D721Med (cell line): ENCODE data around the gene PALM.

Source experiments
- DNase-seq: peaks from one replicate; pipeline ENCODE4 v3.0.0; 2011; ENCODE audit warnings: low spot score; ENCODE audit not compliant: insufficient read length
- FAIRE-seq: peaks from 2 replicates; lab custom pipeline; 2011; peaks lifted over from hg19 to GRCh38; lab: Jason Lieb, UNC
- CTCF ChIP-seq: IDR thresholded peaks from 2 replicates; pipeline ENCODE4 v1.5.1; 2012; ENCODE audit warnings: mild to moderate bottlenecking, control low read depth; ENCODE audit not compliant: insufficient read depth; ENCODE audit errors: missing control alignments

The PALM gene

DNA sequence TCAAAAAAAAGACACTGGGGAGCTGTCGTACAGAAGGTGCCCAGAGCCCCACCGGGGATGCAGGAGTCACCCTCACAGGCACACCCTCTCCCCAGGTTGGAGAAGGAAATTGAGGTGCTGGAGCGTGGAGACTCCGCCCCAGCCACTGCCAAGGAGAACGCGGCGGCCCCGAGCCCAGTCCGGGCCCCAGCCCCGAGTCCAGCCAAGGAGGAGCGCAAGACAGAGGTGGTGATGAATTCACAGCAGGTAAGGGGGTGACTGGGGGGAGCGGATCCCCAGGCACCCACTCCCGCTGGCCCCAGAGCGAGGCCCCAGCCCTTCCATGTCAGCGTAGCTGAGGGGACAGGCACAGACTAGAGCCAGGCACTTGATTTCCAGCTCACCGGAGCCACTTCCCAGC, 22.3 kb downstream of the PALM start:
- DNase-seq (no peak), FAIRE-seq (no peak)
- TF ChIP-seq CTCF, result no peak

DNA sequence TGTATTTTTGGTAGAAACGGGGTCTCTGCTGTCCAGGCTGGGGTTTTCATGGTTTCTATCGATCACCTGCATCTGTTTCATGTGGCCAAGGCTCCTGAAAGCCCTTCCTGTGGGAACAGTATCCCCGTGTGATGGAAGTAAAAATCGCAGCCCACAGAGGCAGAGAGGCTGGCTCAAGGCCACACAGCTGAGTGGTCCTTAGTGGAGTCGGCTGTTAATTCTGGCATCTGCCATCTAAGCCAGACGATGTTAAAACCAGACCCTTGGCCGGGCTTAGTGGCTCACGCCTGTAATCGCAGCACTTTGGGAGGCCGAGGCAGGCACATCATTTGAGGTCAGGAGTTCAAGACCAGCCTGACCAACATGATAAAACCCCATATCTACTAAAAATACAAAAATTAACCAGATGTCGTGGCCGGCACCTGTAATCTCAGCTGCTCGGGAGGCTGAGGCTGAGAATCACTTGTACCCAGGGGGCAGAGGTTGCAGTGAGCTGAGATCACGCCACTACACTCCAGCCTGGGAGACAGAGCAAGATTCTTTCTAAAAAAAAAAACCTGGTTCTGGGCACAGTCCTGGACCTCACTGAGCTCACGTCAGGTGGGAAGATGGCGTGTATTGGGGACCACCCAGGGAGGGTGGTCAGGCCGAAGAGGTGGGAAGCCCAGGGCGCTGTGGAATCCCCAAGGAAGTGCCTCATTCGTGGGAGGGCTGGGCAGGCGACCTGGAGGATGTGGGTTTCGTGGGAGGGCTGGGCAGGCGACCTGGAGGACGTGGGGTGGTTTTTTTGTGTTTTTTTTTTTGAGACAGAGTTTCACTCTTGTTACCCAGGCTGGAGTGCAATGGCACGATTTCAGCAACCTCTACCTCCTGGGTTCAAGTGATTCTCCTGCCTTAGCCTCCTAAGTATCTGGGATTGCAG, 23.7 kb downstream of the PALM start:
- no peak for FAIRE-seq
- DNase-seq, result no peak
- TF ChIP-seq CTCF, result no peak

- DNase-seq (no peak), FAIRE-seq (no peak)
- no peak for TF ChIP-seq CTCF
Measured at GRCh38 chr19:734716-735115, 26.0 kb downstream of the PALM start.

- no peak for TF ChIP-seq CTCF
- DNase-seq, result no peak
- FAIRE-seq, result no peak
Measured at GRCh38 chr19:736125-736524, 27.4 kb downstream of the PALM start.

- no peak for FAIRE-seq
- peak; percentile 88 for DNase-seq
- TF ChIP-seq CTCF, result peak; percentile 45
Measured at GRCh38 chr19:737591-738093, 28.9 kb downstream of the PALM start.

DNA sequence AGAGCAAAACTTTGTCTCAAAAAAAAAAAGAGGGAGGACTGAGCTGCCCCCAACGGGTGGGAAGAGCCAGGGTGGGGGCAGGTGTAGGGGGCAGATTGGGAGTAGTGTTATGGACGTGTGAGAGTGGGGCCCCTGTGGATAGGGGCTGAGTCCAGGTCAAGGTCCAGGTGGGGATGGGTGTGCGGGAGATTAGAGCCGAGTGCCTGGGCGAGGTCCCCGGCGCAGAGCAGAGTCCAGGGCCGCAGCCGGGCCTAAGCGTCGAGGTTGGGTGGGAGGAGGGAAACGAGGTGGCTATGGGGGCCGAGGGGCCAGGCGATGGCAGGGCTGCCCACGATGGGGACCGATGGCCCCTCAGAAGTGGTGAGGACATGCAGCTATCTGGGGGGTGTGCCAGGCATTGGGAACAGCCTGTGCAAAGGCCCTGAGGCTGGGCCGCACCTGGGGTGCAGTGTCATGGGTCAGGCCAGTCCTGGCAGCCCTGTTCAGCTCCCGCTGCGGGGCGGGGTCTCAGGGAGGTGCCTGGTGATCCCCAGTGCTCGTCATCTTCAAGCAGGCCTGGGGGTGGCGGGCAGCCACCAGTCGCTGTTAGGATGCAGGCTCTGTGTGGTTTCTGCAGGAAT, 29.9 kb downstream of the PALM start:
- FAIRE-seq (no peak), DNase-seq (no peak)
- no peak for TF ChIP-seq CTCF
